ENCODE measurements around the gene PQBP1.

DNA sequence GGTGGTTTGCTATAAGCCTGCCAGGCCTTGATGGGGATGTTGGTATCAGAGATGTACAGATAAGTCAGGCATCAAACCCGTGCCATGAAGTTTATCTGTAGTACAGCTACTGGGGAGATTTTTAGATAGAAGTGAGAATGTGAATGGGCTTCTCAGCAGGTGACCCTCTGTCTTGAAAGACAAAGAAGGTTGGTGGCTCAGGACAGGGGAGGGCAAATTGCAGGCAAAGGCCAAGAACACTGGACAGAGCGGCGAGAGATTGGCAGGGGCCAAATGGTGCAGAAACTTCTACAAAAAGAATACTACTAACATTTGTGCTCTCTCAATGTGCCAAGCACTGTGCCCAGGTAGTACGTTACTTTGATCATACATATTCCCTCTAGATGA lies 23.0 kb downstream of the PQBP1 start:
- no peak for TF ChIP-seq CTCF (IDR thresholded peaks at IDR 0.05)
- TF ChIP-seq POLR2A (IDR thresholded peaks at IDR 0.05) = no peak

Data from right lobe of liver (tissue), 4 donors.